Mesodermal cell (in vitro differentiated cells): ENCODE measurements around the gene MYO16.

Experiments
- H3K27ac ChIP-seq: 2 replicates; pipeline ENCODE4 v1.7.0; 2013; ENCODE audit warnings: mild to moderate bottlenecking, low read depth, low read length, moderate library complexity; ENCODE audit not compliant: severe bottlenecking
- H3K36me3 ChIP-seq: 2 replicates; pipeline ENCODE4 v1.7.1; 2013; ENCODE audit warnings: mild to moderate bottlenecking, low read length, moderate library complexity; ENCODE audit not compliant: control insufficient read depth, insufficient read depth
- H3K4me1 ChIP-seq: one replicate; pipeline ENCODE4 v1.7.1; 2013; ENCODE audit warnings: mild to moderate bottlenecking, low read length; ENCODE audit not compliant: insufficient read depth, control insufficient read depth, poor library complexity, severe bottlenecking
- H3K4me3 ChIP-seq: 2 replicates; pipeline ENCODE4 v1.7.0; 2013; ENCODE audit warnings: low read length, control low read depth, mild to moderate bottlenecking; ENCODE audit not compliant: insufficient read depth, poor library complexity, severe bottlenecking; ENCODE audit errors: extremely low read depth
- H3K9me3 ChIP-seq: 2 replicates; pipeline ENCODE4 v1.7.1; 2013; ENCODE audit warnings: mild to moderate bottlenecking, low read length, moderate library complexity; ENCODE audit not compliant: control insufficient read depth
- WGBS, 2 experiments: methylation state at CpG; one replicate each; pipeline ENCODE4 v1.1.5; 2013; ENCODE audit warnings: missing lambda C conversion rate in 2 of 2; ENCODE audit not compliant: insufficient coverage in 2 of 2; 5-methylcytosine and 5-hydroxymethylcytosine counted together

Gene MYO16

DNA sequence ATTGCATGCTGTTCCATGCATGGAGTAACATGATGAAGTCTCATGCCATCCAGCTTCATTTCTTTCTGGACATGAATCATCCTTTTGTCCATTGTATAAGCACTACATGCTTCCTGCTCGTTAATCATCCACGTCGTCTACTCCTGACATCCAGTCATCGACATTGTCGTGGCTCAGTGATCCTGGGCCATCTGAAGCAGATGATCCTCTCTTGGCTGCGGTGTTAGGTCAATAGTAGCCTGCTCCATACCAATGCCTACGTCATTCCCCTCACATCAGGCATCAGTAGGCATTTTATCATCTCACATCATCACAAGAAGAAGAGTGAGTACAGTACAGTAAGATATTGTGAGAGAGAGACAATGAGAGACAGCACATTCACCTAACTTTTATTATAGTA, 7.9 kb upstream of the MYO16 start:
- Histone ChIP-seq H3K36me3 (no peaks in the 10 kb centered on the region), H3K4me3 (no peak overlapping the region), H3K27ac (no peak overlapping the region), H3K9me3 (peaks cover 6% of the 10 kb centered on the region), H3K4me1 (no peaks in the 10 kb centered on the region)
- WGBS, 2 experiments: 91 to 95% methylated on average over 5 to 6 of the region's 7 CpGs

DNA sequence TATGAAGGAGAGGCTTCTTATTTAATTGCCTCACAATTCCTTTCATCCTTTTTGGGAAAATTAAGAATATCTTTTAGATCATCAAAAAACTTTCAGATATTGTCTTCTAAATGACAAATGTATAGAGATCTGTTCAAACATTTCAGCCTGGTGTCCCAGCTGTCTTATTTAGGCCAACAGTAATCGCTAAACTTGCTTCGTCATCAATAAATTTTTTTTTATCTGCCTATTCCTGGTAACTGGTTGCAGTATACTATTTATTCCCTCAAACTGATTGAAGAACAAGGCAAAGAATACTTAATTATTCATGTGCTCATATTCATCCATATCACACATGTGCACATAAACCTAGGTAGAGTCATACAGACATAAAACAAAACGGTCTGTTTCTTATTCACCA, 5.3 kb upstream of the MYO16 start:
- Histone ChIP-seq H3K36me3 (no peaks in the 10 kb centered on the region), H3K9me3 (peaks cover 6% of the 10 kb centered on the region), H3K4me3 (no peak overlapping the region), H3K27ac (no peak overlapping the region), H3K4me1 (no peaks in the 10 kb centered on the region)
- WGBS, 2 experiments: 86% methylated on average over 1 to 3 of the region's 3 CpGs

GRCh38 chr13:108624979-108625378, 4.4 kb upstream of the MYO16 start:
- Histone ChIP-seq H3K4me3 (no peak overlapping the region), H3K27ac (no peak overlapping the region), H3K4me1 (no peaks in the 10 kb centered on the region), H3K9me3 (peaks cover 6% of the 10 kb centered on the region), H3K36me3 (no peaks in the 10 kb centered on the region)
- WGBS, 2 experiments: 69 to 100% methylated on average over 1 to 2 of the region's 4 CpGs

- Histone ChIP-seq H3K4me1 (no peaks in the 10 kb centered on the region), H3K27ac (no peak overlapping the region), H3K9me3 (peaks cover 6% of the 10 kb centered on the region), H3K36me3 (no peaks in the 10 kb centered on the region), H3K4me3 (no peak overlapping the region)
- WGBS, 2 experiments: no CpG with 5 or more reads among the region's 1 CpG
These were observed 577 bp downstream of the MYO16 start for GRCh38 chr13:108629988-108630387.

GRCh38 chr13:108632649-108633167, 3.3 kb downstream of the MYO16 start:
- Histone ChIP-seq H3K9me3 (no peaks in the 10 kb centered on the region), H3K36me3 (no peaks in the 10 kb centered on the region), H3K27ac (no peak overlapping the region), H3K4me1 (no peaks in the 10 kb centered on the region), H3K4me3 (no peak overlapping the region)
- 55 to 71% methylated on average over 1 to 2 of the region's 5 CpGs for WGBS, 2 experiments

DNA sequence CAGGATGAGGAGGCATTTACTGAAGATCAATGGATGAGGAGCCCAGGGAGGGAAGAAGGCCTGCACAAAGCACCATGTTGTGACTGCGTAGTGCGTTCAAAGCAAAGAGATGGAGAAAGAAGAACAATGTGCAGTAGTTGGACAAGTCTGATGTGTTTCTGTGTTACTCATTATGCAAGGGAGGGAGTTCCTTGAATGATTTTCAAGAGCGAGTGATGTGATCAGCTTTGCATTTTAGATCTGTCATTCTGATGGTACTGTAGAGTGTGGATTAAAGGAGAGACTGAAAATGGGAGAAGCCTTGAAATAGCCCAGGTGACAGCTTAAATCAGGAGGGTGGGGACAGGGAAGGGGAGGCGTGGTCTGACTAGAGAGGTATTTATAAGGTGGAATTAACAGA, 9.5 kb downstream of the MYO16 start:
- no peak overlapping the region for H3K27ac ChIP-seq
- 90 to 98% methylated on average over 4 of the region's 4 CpGs for WGBS, 2 experiments
- H3K9me3 ChIP-seq: no peaks in the 10 kb centered on the region
- no peak overlapping the region for H3K4me3 ChIP-seq
- H3K36me3 ChIP-seq: no peaks in the 10 kb centered on the region
- no peaks in the 10 kb centered on the region for H3K4me1 ChIP-seq

GRCh38 chr13:108643646-108644353, 14.4 kb downstream of the MYO16 start:
- no peaks in the 10 kb centered on the region for H3K4me1 ChIP-seq
- no peaks in the 10 kb centered on the region for H3K36me3 ChIP-seq
- H3K27ac ChIP-seq: no peak overlapping the region
- 71 to 82% methylated on average over 2 of the region's 4 CpGs for WGBS, 2 experiments
- no peak overlapping the region for H3K4me3 ChIP-seq
- H3K9me3 ChIP-seq: peaks cover 9% of the 10 kb centered on the region

DNA sequence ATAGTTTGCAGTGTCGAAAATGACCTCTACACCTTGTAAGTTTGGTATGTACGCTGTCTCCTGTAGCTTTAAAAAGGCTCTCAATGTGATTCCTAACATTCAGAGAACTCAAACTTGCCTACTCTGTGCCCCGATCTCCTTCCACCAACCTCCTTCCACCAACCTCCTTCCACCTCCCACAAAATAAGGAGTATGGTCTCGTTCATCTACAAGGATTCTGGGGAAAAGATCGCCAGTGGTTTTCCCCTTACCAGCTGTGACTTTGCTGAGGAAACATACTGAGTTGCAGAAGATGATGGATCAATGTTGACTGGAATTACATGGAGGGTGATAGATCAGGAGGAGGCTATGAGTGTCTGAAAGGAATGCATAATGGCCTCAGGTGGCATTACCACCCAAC, 16.0 kb downstream of the MYO16 start:
- peaks cover 9% of the 10 kb centered on the region for H3K9me3 ChIP-seq
- WGBS, 2 experiments: 83 to 89% methylated on average over 3 to 4 of the region's 5 CpGs
- no peak overlapping the region for H3K27ac ChIP-seq

DNA sequence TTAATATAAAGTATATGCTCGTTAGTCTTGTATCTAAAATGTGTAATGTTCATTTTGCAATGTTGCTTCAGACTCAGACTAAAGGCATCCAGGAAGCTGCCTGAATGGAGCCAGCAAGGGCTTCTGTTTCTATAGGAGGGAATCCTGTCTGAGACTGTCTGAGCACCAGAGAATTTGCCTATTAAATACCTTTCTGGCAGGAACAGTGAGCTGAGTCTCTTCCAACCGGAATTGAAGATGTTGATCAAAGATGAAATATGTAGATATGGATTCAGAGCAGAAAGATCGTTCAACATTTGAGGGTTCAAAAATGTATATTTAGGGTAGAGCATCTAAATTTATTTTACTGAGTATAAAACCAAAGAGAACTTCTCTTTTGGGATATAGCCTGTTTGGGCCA, 20.9 kb downstream of the MYO16 start:
- 53% methylated on average over 2 of the region's 3 CpGs; no CpG with 5 or more reads in 1 of the 2 experiments for WGBS, 2 experiments
- Histone ChIP-seq H3K27ac (no peak overlapping the region), H3K4me3 (no peak overlapping the region)

More for the DNA sequence above, 16.0 kb downstream of the MYO16 start:
- H3K4me1 ChIP-seq: no peaks in the 10 kb centered on the region
- H3K36me3 ChIP-seq: no peaks in the 10 kb centered on the region
- no peak overlapping the region for H3K4me3 ChIP-seq

GRCh38 chr13:108656742-108657141, 27.3 kb downstream of the MYO16 start:
- H3K36me3 ChIP-seq: no peaks in the 10 kb centered on the region
- H3K4me1 ChIP-seq: no peaks in the 10 kb centered on the region
- no peaks in the 10 kb centered on the region for H3K9me3 ChIP-seq
- 96 to 100% methylated on average over 1 to 2 of the region's 4 CpGs for WGBS, 2 experiments
- H3K27ac ChIP-seq: no peak overlapping the region
- no peak overlapping the region for H3K4me3 ChIP-seq

More for the DNA sequence above, 20.9 kb downstream of the MYO16 start:
- Histone ChIP-seq H3K9me3 (peaks cover 7% of the 10 kb centered on the region), H3K36me3 (no peaks in the 10 kb centered on the region), H3K4me1 (no peaks in the 10 kb centered on the region)

DNA sequence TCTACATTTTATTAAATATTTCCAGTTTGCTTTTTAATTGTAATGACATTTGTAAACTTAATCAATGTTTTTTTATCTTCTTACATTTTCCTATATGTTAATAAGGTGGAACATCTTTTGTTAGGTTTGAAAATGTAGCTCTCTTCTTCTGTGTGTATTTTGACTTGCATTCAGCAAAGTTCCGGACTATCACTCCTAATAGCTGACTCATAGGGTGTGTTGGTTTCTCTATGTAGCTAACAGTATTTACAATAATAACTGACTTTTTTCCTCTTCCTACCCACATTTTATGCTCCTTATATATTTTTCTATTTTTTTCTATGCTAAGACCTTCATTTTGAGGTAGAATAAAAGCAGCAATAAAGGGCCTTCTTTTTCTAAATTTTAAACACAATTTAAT, 28.1 kb downstream of the MYO16 start:
- no CpG with 5 or more reads among the region's 1 CpG for WGBS, 2 experiments

More for the DNA sequence above, 28.1 kb downstream of the MYO16 start:
- Histone ChIP-seq H3K36me3 (no peaks in the 10 kb centered on the region), H3K4me1 (no peaks in the 10 kb centered on the region), H3K27ac (no peak overlapping the region), H3K4me3 (no peak overlapping the region), H3K9me3 (no peaks in the 10 kb centered on the region)
